WERI-Rb-1 (cell line): ENCODE measurements around the gene NWD2.

Experiments
- DNase-seq: peaks from one replicate; pipeline ENCODE4 v3.0.0-alpha.2; 2020
- H3K27ac ChIP-seq: fragments of 250-450 bp; sonication (Bioruptor Pico); 2 replicates; pipeline ENCODE4 v1.5.1; 2020; ENCODE audit warnings: mild to moderate bottlenecking, moderate library complexity
- H3K27me3 ChIP-seq: fragments of 250-450 bp; sonication (Bioruptor Pico); 2 replicates; pipeline ENCODE4 v1.5.1; 2021; ENCODE audit warnings: mild to moderate bottlenecking, low read depth, moderate library complexity; ENCODE audit not compliant: insufficient read depth, severe bottlenecking
- H3K36me3 ChIP-seq: fragments of 250-450 bp; sonication (Bioruptor Pico); 2 replicates; pipeline ENCODE4 v1.5.1; 2020; ENCODE audit warnings: mild to moderate bottlenecking, moderate library complexity
- H3K4me3 ChIP-seq: 2 replicates; pipeline ENCODE4 v1.5.1; 2011; ENCODE audit warnings: low read depth, mild to moderate bottlenecking, control low read depth, low read length
- H3K9me3 ChIP-seq: fragments of 250-450 bp; sonication (Bioruptor Pico); 2 replicates; pipeline ENCODE4 v1.5.1; 2021; ENCODE audit warnings: mild to moderate bottlenecking, moderate library complexity; ENCODE audit not compliant: severe bottlenecking
- CTCF ChIP-seq: IDR thresholded peaks from 2 replicates; pipeline ENCODE4 v1.5.1; 2011; ENCODE audit warnings: low read depth, mild to moderate bottlenecking, control low read depth, inconsistent platforms, low read length

The NWD2 gene

GRCh38 chr4:37370052-37370451, 125.5 kb downstream of the NWD2 start:
- no peak overlapping the region for H3K4me3 ChIP-seq
- H3K27me3 ChIP-seq, result peaks cover 50% of the 10 kb centered on the region
- H3K9me3 ChIP-seq, result no peaks in the 10 kb centered on the region
- no peak overlapping the region for H3K27ac ChIP-seq
- DNase-seq, result no peak
- no peak for TF ChIP-seq CTCF
- H3K36me3 ChIP-seq, result no peaks in the 10 kb centered on the region

GRCh38 chr4:37381040-37381668, 136.6 kb downstream of the NWD2 start:
- DNase-seq, result peak; percentile 13
- Histone ChIP-seq H3K9me3 (no peaks in the 10 kb centered on the region), H3K27ac (no peak overlapping the region), H3K27me3 (peaks cover 91% of the 10 kb centered on the region), H3K36me3 (no peaks in the 10 kb centered on the region), H3K4me3 (no peak overlapping the region)
- no peak for TF ChIP-seq CTCF

- no peak overlapping the region for H3K4me3 ChIP-seq
- no peak overlapping the region for H3K27ac ChIP-seq
- peak; percentile 66 for TF ChIP-seq CTCF
- H3K9me3 ChIP-seq, result no peaks in the 10 kb centered on the region
- DNase-seq, result peak; percentile 14
- no peaks in the 10 kb centered on the region for H3K36me3 ChIP-seq
- H3K27me3 ChIP-seq, result peaks cover 80% of the 10 kb centered on the region
Observed at GRCh38 chr4:37383579-37384229, 139.2 kb downstream of the NWD2 start.

GRCh38 chr4:37385424-37385823, 140.9 kb downstream of the NWD2 start:
- no peak for DNase-seq
- no peak overlapping the region for H3K4me3 ChIP-seq
- H3K27me3 ChIP-seq, result peaks cover 76% of the 10 kb centered on the region
- no peaks in the 10 kb centered on the region for H3K9me3 ChIP-seq
- H3K27ac ChIP-seq, result no peak overlapping the region
- TF ChIP-seq CTCF, result no peak
- H3K36me3 ChIP-seq, result no peaks in the 10 kb centered on the region

GRCh38 chr4:37388681-37389365, 144.3 kb downstream of the NWD2 start:
- Histone ChIP-seq H3K27ac (no peak overlapping the region), H3K27me3 (peaks cover 81% of the 10 kb centered on the region), H3K9me3 (no peaks in the 10 kb centered on the region), H3K4me3 (no peak overlapping the region), H3K36me3 (no peaks in the 10 kb centered on the region)
- DNase-seq, result no peak
- no peak for TF ChIP-seq CTCF
